Erythroblast (primary cell): Measurements from ENCODE around the gene GYPC.

Experiments used
- GATA1 ChIP-seq: IDR thresholded peaks from 2 replicates; pipeline ENCODE4 v1.6.1; 2011; ENCODE audit warnings: low read depth, mild to moderate bottlenecking, control low read depth, low read length, moderate library complexity
- POLR2A ChIP-seq: IDR thresholded peaks from 2 replicates; pipeline ENCODE4 v1.6.1; 2011; ENCODE audit warnings: mild to moderate bottlenecking, low read length

GRCh38 chr2:126664234-126664633 is 8.3 kb downstream of the GYPC start:
- TF ChIP-seq POLR2A (no peak), GATA1 (no peak)
